22Rv1 (cell line): ENCODE data around the gene RLF.

ENCODE experiments used
- CTCF ChIP-seq: fragments of 450-650 bp; IDR thresholded peaks from 2 replicates; pipeline ENCODE4 v1.5.1; 2017; ENCODE audit warnings: mild to moderate bottlenecking
- ZFX ChIP-seq: fragments of 450-650 bp; IDR thresholded peaks from 2 replicates; pipeline ENCODE4 v1.6.1; 2017; ENCODE audit warnings: antibody characterized with exemption, borderline replicate concordance

GRCh38 chr1:40256401-40257084, 95.4 kb downstream of the RLF start:
- no peak for TF ChIP-seq CTCF
- no peak for TF ChIP-seq ZFX
